ENCODE measurements around the gene DNM3. TPM values are rescaled to one million over a fixed set of nuclear protein-coding genes. Genes with fewer than 3 reads are reported as not detected.

DNM3 gene
- polyA plus RNA-seq, 1 of the 3 experiments (the other 2 are of a cell fraction), result 0.43 TPM

DNA sequence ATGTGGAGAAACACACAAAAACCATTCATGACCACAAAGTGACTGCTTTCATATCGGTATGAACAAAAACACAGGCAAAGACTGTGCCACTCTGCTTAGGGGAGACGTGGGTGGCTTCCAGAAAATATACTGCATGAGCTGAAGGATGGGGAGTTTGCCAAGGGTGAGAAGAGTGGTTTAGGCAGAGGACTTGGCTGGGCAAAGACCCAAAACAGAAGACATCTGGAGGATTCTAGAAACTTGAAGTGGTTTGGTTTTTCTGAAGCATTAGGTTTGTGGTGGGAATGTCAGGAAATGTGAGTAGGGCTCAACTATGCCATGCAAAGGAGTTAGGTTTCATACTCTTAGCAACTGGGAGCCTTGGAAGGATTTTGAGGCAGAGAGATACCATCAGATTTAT is 26.6 kb upstream of the DNM3 start (continued):
- TF ChIP-seq REST (IDR thresholded peaks at IDR 0.05; ENCODE audit: low read depth, low read length) (no peak), MEF2A (IDR thresholded peaks at IDR 0.05; ENCODE audit: borderline replicate concordance, low read depth) (no peak), SMC3 (IDR thresholded peaks at IDR 0.05; ENCODE audit: low read depth, low read length) (no peak), NRF1 (IDR thresholded peaks at IDR 0.05; ENCODE audit: low read depth, low read length) (no peak), POLR2AphosphoS5 (IDR thresholded peaks at IDR 0.05; ENCODE audit: low read depth, low read length) (no peak), RCOR1 (IDR thresholded peaks at IDR 0.05; ENCODE audit: low read length) (no peak), NFIC (IDR thresholded peaks at IDR 0.05; ENCODE audit: borderline replicate concordance) (no peak), TAF1 (IDR thresholded peaks at IDR 0.05; ENCODE audit: borderline replicate concordance, low read depth, low read length) (no peak)

- POLR2A ChIA-PET, result no interaction called here
- Histone ChIP-seq H3K79me2 (ENCODE audit: insufficient read depth) (no peaks in the 10 kb centered on the region), H3K4me3 (ENCODE audit: low read depth in 2 of 2, low read length in 1 of 2) (no peak overlapping the region), H3K4me1 (ENCODE audit: control insufficient read depth in 1 of 2, insufficient read depth in 2 of 2, low read depth in 1 of 2, low read length in 1 of 2) (peaks cover 3 to 4% of the 10 kb centered on the region in 2 experiments; a peak in 2 of 4 replicates), H2AFZ (ENCODE audit: low read depth) (no peak overlapping the region), H3K4me2 (no peak overlapping the region), H3K9me2 (no peaks in the 10 kb centered on the region), H3K36me3 (replicated peaks in 1 of 2; ENCODE audit: control insufficient read depth in 1 of 2, insufficient read depth in 2 of 2, low read length in 1 of 2) (no peaks in the 10 kb centered on the region), H3K9me3 (no peaks in the 10 kb centered on the region), H4K20me1 (ENCODE audit: insufficient read depth) (no peaks in the 10 kb centered on the region), H3K9ac (no peak overlapping the region), H3K27me3 (ENCODE audit: insufficient read depth) (no peaks in the 10 kb centered on the region), H3F3A (replicated peaks; ENCODE audit: insufficient read depth) (no peaks in the 10 kb centered on the region), H3K27ac (ENCODE audit: low read depth in 2 of 2, low read length in 1 of 2) (no peak overlapping the region)
- CTCF ChIA-PET, result interaction anchor here (1.9 to 2.0 kb wide), 2 partner anchors 15 to 169 kb away, joined by 11 to 17 read pairs; no protein-coding TSS in a partner anchor
- WGBS (ENCODE audit: low lambda C conversion rate), result 91% methylated on average over 3 of the region's 3 CpGs
- no peak for DNase-seq
- no peak for TF ChIP-seq FOXJ3 (CRISPR knock-in tag; IDR thresholded peaks at IDR 0.05)
These were observed 24.9 kb upstream of the DNM3 start for GRCh38 chr1:171816300-171816901.

DNA sequence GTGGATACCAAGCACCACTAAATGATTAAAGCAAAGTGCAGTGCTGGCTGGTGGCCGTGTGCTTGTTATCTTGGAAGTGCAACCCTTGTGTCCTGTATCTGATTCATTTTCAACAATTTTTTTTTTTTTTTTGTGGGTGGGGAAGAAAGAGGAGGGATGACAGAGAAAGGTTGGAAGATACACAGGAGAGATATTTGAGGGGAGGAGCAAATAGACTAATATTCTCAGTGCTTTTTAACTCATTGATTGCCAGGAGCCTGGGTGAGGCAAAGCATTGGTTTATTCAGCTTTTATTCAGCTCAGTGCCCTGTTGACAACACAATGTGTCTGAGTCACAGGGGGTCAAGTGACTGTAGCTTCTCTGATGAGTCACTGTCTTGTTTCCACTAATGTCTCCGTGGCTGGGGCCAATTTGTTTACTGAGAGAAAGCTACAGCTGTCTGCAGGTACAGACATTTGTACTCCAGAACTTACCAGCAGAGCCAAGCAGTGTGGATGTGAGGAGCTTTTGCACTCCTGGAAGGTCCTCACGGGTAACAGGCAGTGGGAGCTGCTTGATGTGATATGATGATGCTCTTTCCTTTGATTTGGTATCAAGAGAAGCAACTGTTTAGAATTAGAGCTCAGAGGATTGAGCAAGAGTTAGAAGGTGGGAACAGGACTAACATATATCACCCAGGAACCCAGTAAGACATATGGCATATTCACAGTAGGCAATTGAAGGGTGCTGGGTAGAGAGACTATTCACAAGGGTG is 23.6 kb upstream of the DNM3 start:
- POLR2A ChIA-PET, result no interaction called here
- Histone ChIP-seq H4K20me1 (ENCODE audit: insufficient read depth) (no peaks in the 10 kb centered on the region), H3K9me2 (no peaks in the 10 kb centered on the region), H3K36me3 (replicated peaks in 1 of 2; ENCODE audit: control insufficient read depth in 1 of 2, insufficient read depth in 2 of 2, low read length in 1 of 2) (no peaks in the 10 kb centered on the region), H3K79me2 (ENCODE audit: insufficient read depth) (no peaks in the 10 kb centered on the region), H3K27ac (ENCODE audit: low read depth in 2 of 2, low read length in 1 of 2) (peak overlapping the region in 1 of 2 experiments; percentile 23; a peak in 1 of 4 replicates), H3K4me3 (ENCODE audit: low read depth in 2 of 2, low read length in 1 of 2) (no peak overlapping the region), H3K4me2 (peak overlapping the region; percentile 54; the same call in 1 of the 2 replicates), H3K9ac (no peak overlapping the region), H2AFZ (ENCODE audit: low read depth) (no peak overlapping the region), H3K27me3 (ENCODE audit: insufficient read depth) (no peaks in the 10 kb centered on the region), H3K9me3 (no peaks in the 10 kb centered on the region), H3K4me1 (ENCODE audit: control insufficient read depth in 1 of 2, insufficient read depth in 2 of 2, low read depth in 1 of 2, low read length in 1 of 2) (peaks cover 3 to 4% of the 10 kb centered on the region in 2 experiments; a peak in 2 of 4 replicates), H3F3A (replicated peaks; ENCODE audit: insufficient read depth) (no peaks in the 10 kb centered on the region)
- CTCF ChIA-PET, result interaction anchor here (1.0 to 2.0 kb wide), 5 partner anchors 10 to 168 kb away, joined by 3 to 17 read pairs (median 5); no protein-coding TSS in a partner anchor
- peak; percentile 13 for DNase-seq
- WGBS (ENCODE audit: low lambda C conversion rate), result 29% methylated on average over 3 of the region's 3 CpGs
- TF ChIP-seq EP300 (IDR thresholded peaks at IDR 0.05; ENCODE audit: borderline replicate concordance in 1 of 2, low read depth in 1 of 2, low read length in 1 of 2) (no peak), FOXM1 (IDR thresholded peaks at IDR 0.05; ENCODE audit: low read depth) (no peak), TCF12 (IDR thresholded peaks at IDR 0.05) (peak; percentile 34; the same call in 1 of the 2 replicates), TEAD4 (IDR thresholded peaks at IDR 0.05; ENCODE audit: borderline replicate concordance, insufficient read depth) (no peak), RFX5 (IDR thresholded peaks at IDR 0.05; ENCODE audit: low read length) (no peak), FOXJ3 (CRISPR knock-in tag; IDR thresholded peaks at IDR 0.05) (no peak), GABPA (IDR thresholded peaks at IDR 0.05; ENCODE audit: low read depth) (no peak), JUND (IDR thresholded peaks at IDR 0.05) (peak; percentile 72)
- TF ChIP-seq, protein P1, sequence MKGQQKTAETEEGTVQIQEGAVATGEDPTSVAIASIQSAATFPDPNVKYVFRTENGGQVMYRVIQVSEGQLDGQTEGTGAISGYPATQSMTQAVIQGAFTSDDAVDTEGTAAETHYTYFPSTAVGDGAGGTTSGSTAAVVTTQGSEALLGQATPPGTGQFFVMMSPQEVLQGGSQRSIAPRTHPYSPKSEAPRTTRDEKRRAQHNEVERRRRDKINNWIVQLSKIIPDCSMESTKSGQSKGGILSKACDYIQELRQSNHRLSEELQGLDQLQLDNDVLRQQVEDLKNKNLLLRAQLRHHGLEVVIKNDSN (IDR thresholded peaks at IDR 0.05; ENCODE audit: borderline replicate concordance, low read depth), result no peak
- TF ChIP-seq, protein P2, sequence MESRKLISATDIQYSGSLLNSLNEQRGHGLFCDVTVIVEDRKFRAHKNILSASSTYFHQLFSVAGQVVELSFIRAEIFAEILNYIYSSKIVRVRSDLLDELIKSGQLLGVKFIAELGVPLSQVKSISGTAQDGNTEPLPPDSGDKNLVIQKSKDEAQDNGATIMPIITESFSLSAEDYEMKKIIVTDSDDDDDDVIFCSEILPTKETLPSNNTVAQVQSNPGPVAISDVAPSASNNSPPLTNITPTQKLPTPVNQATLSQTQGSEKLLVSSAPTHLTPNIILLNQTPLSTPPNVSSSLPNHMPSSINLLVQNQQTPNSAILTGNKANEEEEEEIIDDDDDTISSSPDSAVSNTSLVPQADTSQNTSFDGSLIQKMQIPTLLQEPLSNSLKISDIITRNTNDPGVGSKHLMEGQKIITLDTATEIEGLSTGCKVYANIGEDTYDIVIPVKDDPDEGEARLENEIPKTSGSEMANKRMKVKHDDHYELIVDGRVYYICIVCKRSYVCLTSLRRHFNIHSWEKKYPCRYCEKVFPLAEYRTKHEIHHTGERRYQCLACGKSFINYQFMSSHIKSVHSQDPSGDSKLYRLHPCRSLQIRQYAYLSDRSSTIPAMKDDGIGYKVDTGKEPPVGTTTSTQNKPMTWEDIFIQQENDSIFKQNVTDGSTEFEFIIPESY (IDR thresholded peaks at IDR 0.05; ENCODE audit: borderline replicate concordance, low read depth), result no peak
